Measurements from ENCODE around the gene DUXA.

The DUXA gene

DNA sequence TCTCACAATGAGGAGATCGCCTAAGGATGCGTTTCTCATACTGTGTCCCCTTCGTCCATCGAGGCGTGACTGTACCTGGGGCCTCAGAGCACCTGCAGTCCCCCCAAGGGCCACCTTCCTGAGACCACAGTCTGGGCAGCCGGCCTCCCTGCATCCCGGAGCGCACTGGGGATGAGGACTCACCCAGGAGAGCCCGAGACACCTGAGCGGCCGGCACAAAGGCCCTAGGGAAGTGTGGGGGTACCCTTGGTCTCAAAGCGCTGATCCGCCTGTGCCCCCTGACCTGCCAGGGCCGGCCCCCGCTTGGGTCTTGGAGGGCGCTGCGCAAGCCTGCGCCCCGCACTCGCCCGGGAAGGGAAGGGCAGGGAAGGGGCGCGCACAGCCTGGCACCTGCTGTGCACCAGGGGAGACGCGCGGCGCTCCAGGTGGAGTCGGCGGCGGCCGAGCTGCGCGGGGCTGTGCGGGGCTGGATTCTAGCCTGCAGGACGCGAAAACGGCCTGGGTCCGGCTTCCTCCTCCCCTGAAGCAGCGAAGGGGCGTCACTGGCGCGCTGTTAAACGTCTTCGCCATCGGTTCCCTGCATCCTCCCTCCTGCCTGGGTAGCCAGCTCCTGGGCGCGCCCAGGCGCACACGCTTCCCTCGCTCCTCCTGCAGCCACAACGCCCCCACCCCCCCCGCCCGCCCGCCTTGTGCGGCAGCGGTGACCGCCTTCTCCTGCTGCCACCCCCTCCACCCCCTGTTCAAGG, 61.1 kb downstream of the DUXA start:
- Histone ChIP-seq H3K4me1 (ENCODE audit: control insufficient read depth, insufficient read depth, low read length, poor library complexity, severe bottlenecking) (no peaks in the 10 kb centered on the region), H3K4me3 (ENCODE audit: extremely low read depth, insufficient read depth, low read length, poor library complexity, severe bottlenecking) (no peak overlapping the region), H3K9me3 (ENCODE audit: control insufficient read depth, low read length) (peaks cover 24% of the 10 kb centered on the region), H3K27ac (ENCODE audit: low read depth, low read length, severe bottlenecking) (no peak overlapping the region), H3K36me3 (ENCODE audit: control insufficient read depth, insufficient read depth, low read length) (no peaks in the 10 kb centered on the region)
- WGBS, 2 experiments (ENCODE audit: insufficient coverage in 2 of 2) = 88 to 93% methylated on average over 41 to 49 of the region's 57 CpGs
